Effector CD8-positive, alpha-beta T cell (primary cell): Measurements from ENCODE around the gene PAFAH1B1.

Experiments
- DNase-seq: peaks from one replicate; lab custom pipeline; 2025; lab: John Stamatoyannopoulos, UW

The PAFAH1B1 gene

DNA sequence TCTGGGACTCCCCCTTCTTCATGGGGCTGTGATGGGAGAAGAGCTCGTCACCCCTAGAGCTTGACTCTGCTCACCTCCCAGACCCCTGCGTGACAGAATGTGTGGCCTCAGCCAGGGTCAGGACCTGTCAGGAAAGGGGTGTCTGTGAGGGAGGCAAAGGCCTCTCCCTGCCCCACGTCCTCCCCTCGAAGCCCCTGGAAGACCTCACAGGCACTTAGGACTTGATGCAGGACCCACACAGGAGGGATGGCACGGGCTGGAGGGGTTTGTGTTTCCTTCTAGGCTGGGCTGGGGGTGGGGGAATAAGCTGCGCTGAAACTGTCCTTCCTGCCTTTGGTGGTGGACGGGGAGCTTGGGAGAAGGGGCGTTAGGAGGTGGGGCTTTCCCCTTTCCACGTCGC is 129.2 kb downstream of the PAFAH1B1 start:
- no peak for DNase-seq

DNA sequence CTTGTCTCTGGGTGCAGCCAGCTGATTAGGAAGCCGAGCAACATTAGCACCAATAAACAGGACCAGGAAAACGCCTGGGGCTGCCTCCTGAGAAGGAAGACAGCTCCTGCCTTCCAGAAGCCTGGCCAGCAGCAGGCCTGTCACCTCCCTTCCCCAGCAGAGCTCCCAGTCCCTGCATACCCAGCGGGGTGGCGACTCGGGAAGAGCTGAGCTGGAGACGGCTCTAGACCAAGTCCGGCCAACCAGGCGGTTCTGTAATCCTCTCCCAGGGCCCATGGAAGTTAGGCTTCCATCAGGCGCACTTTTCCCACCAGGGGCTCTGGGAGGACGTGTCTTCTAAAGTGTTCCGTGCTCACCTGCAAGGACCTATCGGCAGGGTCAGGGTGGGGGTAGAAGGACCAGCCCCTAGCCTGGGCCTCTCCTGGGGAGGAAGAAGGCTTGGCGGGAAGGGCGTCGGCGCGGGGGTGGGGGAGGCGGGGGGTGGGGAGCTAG is 130.1 kb downstream of the PAFAH1B1 start:
- no peak for DNase-seq

DNA sequence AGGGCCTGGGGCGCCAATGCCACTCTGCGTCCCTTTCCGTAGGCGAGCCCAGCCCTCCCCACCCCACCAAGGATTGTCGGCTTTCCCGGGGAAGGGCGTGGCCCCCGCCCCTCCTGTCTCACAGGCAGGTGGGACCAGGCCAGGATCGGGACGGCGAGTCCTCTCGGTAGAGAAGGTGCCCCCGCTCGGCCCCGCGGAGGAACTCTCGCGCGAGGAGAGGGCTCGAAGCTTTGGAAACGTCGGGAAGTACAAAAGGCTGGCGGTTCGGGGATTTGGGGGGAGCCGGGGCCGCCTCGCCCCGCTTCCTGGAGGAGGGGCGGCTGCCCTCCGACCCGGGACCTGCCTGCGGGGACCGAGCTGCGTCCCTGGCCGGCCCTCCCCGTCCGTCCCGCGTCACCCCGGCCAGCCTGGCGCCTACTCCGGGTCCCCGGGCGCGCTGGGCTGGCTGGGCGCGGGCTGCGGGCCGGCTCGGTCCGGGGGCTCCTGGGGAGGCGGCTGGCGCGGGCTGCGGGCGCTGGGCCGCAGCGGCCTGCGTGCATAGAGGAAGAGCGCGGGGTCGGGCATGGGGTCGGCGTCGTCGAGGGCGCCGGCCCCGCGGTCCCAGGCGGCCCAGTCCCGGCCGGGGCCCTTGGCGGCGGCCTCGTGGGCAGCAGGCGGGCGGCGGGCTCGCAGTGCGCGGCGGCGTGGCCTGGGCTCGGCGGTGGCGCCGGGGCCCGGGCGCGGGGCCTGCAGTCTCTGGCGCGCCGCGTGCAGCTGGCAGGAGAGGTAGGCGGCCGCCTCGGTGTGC is 130.7 kb downstream of the PAFAH1B1 start:
- no peak for DNase-seq

- DNase-seq = no peak
These were observed 131.3 kb downstream of the PAFAH1B1 start for GRCh38 chr17:2724784-2725164.

DNA sequence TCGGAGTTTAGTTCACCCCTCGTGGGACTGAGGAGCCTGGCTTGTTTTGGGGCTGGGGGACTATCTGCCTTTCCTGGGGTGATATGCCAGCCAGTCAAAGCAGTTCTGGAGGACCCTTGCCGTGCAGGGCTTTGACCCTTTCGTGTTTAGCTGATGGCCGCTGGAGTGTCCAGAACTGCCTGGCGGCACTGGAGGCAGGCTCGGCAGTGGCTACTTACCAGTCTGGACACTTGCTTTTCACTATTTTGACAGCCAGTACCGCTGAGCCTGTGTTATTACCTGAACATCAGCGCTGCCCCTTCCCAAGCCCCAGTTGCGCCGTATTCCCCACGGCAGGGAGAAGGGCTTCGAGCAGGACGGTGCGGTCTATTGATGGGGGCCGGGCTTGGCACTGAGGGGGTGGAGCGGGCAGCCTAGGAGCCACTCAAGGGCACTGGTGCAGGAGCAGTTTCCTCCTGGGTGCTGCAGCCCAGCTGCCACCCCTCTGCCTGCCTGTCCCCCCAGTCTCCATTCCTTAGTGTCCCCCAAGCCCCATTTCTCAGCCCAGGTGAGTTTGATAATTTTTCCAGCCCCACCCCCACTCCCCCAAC is 137.4 kb downstream of the PAFAH1B1 start:
- no peak for DNase-seq

DNA sequence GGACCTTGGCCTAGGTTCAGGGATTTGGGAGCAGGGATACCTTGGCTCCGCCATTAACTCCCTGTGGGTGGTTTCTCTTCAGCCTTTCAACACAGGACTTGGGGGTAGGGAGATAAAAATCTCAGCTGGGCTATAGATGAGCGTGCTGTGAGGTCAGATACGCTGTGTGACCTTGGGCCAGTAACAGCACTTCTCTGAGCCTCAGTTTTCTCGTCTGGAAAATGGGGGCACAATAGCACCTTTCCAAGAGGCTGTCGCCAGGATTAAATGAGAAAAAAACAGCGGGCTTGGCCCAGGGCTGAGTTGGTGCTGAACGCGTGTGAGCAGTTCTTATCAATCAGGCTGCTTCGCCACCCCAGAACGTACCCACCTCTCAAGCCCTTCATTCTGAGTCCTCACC is 138.4 kb downstream of the PAFAH1B1 start:
- no peak for DNase-seq

DNA sequence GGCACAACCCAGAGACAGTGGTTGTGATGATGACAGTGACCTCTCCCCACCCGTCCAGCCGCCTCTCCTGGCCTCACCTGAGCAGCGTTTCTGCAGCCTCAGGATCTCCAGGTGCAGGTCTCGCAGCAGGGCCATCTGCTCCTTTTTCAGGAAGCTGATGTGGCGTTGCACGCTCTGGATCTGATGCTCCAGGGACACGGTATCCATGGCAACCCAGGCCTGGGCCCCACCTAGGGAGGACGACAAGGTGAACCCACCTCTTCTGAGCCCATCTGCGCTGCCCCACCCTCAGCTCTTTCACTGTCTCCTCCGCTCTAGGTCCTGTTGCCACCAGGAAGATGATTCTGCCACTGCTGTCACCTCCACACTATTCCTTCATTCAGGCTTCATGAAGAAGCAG is 141.5 kb downstream of the PAFAH1B1 start:
- no peak for DNase-seq
